Naive thymus-derived CD4-positive, alpha-beta T cell (primary cell): ENCODE data around the gene NACC2. TPM values are rescaled to one million over a fixed set of nuclear protein-coding genes. Genes with fewer than 3 reads are reported as not detected.

ENCODE experiments used
- ATAC-seq: fragments of 150-1000 bp; cut with Tn5 transposase; 2 replicates; pipeline ENCODE4 v1.10.0; 2021; ENCODE audit warnings: mild to moderate bottlenecking, moderate library complexity
- CTCF ChIA-PET: fragments of 350-600 bp; sonication (Branson Sonifier 250); formaldehyde crosslinking; loops from one replicate; lab custom pipeline; 2021; ENCODE audit warnings: antibody characterized with exemption; lab: Charles Lee
- POLR2A ChIA-PET: fragments of 350-600 bp; sonication (Branson Sonifier 250); formaldehyde crosslinking; loops from one replicate; lab custom pipeline; 2021; ENCODE audit warnings: antibody characterized with exemption, inconsistent platforms; lab: Charles Lee
- DNase-seq, 9 donors: peaks; one replicate each; pipeline versions ENCODE4 v3.0.0 to v3.0.0-alpha.2; 2020 to 2022; ENCODE audit warnings: mixed read lengths in 1 of 9
- H3K27ac ChIP-seq: one replicate; pipeline ENCODE4 v1.7.0; 2013; ENCODE audit warnings: mild to moderate bottlenecking, low read depth, low read length, moderate library complexity
- H3K27me3 ChIP-seq, 2 donors: one replicate each; pipeline ENCODE4 v1.7.0; 2013; ENCODE audit warnings: low read length in 2 of 2, mild to moderate bottlenecking in 2 of 2, moderate library complexity in 2 of 2; ENCODE audit not compliant: control insufficient read depth in 2 of 2, insufficient read depth in 2 of 2
- H3K36me3 ChIP-seq, 3 experiments: 1 replicate in 2 of 3; 2 replicates in 1 of 3; pipeline ENCODE4 v1.7.0; 2013; ENCODE audit warnings: low read length in 3 of 3, mild to moderate bottlenecking in 3 of 3, moderate library complexity in 1 of 3; ENCODE audit not compliant: insufficient read depth in 3 of 3, control insufficient read depth in 2 of 3
- H3K4me1 ChIP-seq, 2 donors: one replicate each; pipeline ENCODE4 v1.7.0; 2013; ENCODE audit warnings: low read length in 2 of 2, mild to moderate bottlenecking in 2 of 2, moderate library complexity in 1 of 2; ENCODE audit not compliant: control insufficient read depth in 2 of 2, insufficient read depth in 2 of 2
- H3K4me3 ChIP-seq: 2 replicates; pipeline ENCODE4 v1.7.0; 2013; ENCODE audit warnings: mild to moderate bottlenecking, low read length
- H3K9me3 ChIP-seq, 3 experiments: 1 replicate in 2 of 3; 2 replicates in 1 of 3; pipeline ENCODE4 v1.7.0; 2013; ENCODE audit warnings: low read length in 3 of 3; ENCODE audit not compliant: control insufficient read depth in 2 of 3
- H3K27ac Mint-ChIP-seq, 9 donors: one replicate each; pipeline ENCODE4 v1.8.0; 2020 to 2022; ENCODE audit warnings: mixed read lengths in 9 of 9, mild to moderate bottlenecking in 8 of 9, moderate library complexity in 5 of 9, inconsistent platforms in 2 of 9
- H3K27me3 Mint-ChIP-seq, 5 donors: one replicate each; pipeline ENCODE4 v1.8.0; 2021 to 2022; ENCODE audit warnings: mixed read lengths in 5 of 5, mild to moderate bottlenecking in 1 of 5
- H3K36me3 Mint-ChIP-seq, 5 donors: one replicate each; pipeline ENCODE4 v1.8.0; 2020 to 2022; ENCODE audit warnings: mixed read lengths in 5 of 5, mild to moderate bottlenecking in 3 of 5, inconsistent platforms in 1 of 5
- H3K4me1 Mint-ChIP-seq, 7 donors: one replicate each; pipeline ENCODE4 v1.8.0; 2020 to 2022; ENCODE audit warnings: mixed read lengths in 7 of 7, mild to moderate bottlenecking in 3 of 7, inconsistent platforms in 1 of 7
- H3K4me3 Mint-ChIP-seq, 10 donors: one replicate each; pipeline ENCODE4 v1.8.0; 2020 to 2022; ENCODE audit warnings: mild to moderate bottlenecking in 10 of 10, mixed read lengths in 10 of 10, moderate library complexity in 6 of 10, inconsistent platforms in 2 of 10
- H3K9me3 Mint-ChIP-seq, 11 donors: one replicate each; pipeline ENCODE4 v1.8.0; 2020 to 2022; ENCODE audit warnings: mixed read lengths in 11 of 11, mild to moderate bottlenecking in 4 of 11, inconsistent platforms in 1 of 11, moderate library complexity in 1 of 11
- intact Hi-C, 2 donors: fragments of 100-400 bp; cut with micrococcal nuclease; formaldehyde crosslinking; loops; one replicate each; pipeline ENCODE4 v1.15.1; 2023
- polyA plus RNA-seq, 2 donors: library from polyadenylated mRNA; unstranded; fragments of 300-500 nt; fragmentation: Illumina TruSeq; gene quantifications; one replicate each; pipeline ENCODE4 v1.2.3, GENCODE V29; 2021
- total RNA-seq, 6 experiments: library from RNA in 5 of 6; stranded (reverse) in 5 of 6; gene quantifications; 1 replicate in 5 of 6; 2 replicates in 1 of 6; pipeline ENCODE4 v1.2.3 and lab custom pipeline; 2021 to 2026

The NACC2 gene
- total and polyA plus RNA-seq, 7 experiments from 2014 or later, result 0.92 to 17.7 (median 7.5) TPM

DNA sequence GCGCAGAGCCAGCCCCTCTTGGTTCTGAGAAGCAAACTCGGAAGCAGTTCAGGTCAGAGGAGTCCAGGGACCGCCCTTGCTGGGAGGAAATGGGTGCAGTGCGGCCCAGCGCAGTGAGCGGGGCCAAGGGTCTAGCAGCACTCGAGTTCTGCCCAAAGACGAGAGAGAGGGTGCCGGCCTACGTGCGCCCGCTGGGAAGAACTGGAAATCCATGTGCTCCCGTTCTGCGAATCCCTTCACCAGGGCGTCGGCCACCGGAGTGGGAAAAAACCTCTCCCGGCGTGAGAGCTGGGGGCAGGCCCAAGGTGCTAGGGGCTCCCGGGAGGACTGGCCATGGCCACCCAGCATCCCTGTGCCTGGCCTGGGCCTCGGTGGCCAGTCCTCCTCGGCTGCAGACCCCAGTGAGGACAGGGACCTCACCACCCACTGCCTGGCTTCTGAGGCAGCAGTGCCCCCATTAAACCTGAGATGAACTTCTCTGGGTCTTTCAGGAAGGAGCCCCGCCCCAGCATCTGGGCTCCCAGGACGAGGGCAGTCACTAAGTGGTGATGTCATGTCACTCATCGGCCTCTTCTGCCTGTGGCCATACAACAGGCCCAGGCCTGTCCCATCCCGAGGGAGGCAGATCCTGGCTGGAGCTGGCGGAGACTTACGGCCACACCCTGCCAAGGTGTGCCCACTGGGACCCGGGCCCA, 13.0 kb upstream of the NACC2 start:
- no peaks in the 10 kb centered on the region for H3K27me3 Mint-ChIP-seq
- no peaks in the 10 kb centered on the region for H3K27me3 ChIP-seq
- no peak overlapping the region for H3K4me3 ChIP-seq
- peaks cover 36 to 67% (median 54%) of the 10 kb centered on the region in 7 donors for H3K4me1 Mint-ChIP-seq
- DNase-seq (no peak), ATAC-seq (no peak)
- ChIA-PET CTCF (interaction anchor here (1.5 to 1.7 kb wide), 3 partner anchors 10 to 18 kb away, joined by 3 to 13 read pairs (median 4); no protein-coding TSS in a partner anchor), POLR2A (interaction anchor here (1.1 to 5.6 kb wide), 5 partner anchors 10 to 147 kb away, joined by 4 to 38 read pairs (median 7); partner anchors contain the start of genes NACC2, TMEM250 and UBAC1)
- peak overlapping the region; percentile 85 to 94 (median 90) for H3K27ac Mint-ChIP-seq
- H3K36me3 Mint-ChIP-seq, result peaks cover 0 to under 1% (median 0%) of the 10 kb centered on the region in 5 donors
- peak overlapping the region; percentile 82 for H3K27ac ChIP-seq
- H3K4me3 Mint-ChIP-seq, result peak overlapping the region; percentile 74 to 91 (median 86)
- H3K9me3 Mint-ChIP-seq, result no peaks in the 10 kb centered on the region
- intact Hi-C loops, result loop anchor here (2.0 to 5.0 kb wide), 6 partner anchors 15 to 255 kb away; partner anchors contain the start of genes QSOX2 (in 2 of the 2), CAMSAP1 (in 1 of the 2) and DNLZ (in 1 of the 2)
- no peaks in the 10 kb centered on the region for H3K36me3 ChIP-seq
- no peaks in the 10 kb centered on the region for H3K9me3 ChIP-seq
- H3K4me1 ChIP-seq, result peaks cover 53 to 63% of the 10 kb centered on the region in 2 donors

DNA sequence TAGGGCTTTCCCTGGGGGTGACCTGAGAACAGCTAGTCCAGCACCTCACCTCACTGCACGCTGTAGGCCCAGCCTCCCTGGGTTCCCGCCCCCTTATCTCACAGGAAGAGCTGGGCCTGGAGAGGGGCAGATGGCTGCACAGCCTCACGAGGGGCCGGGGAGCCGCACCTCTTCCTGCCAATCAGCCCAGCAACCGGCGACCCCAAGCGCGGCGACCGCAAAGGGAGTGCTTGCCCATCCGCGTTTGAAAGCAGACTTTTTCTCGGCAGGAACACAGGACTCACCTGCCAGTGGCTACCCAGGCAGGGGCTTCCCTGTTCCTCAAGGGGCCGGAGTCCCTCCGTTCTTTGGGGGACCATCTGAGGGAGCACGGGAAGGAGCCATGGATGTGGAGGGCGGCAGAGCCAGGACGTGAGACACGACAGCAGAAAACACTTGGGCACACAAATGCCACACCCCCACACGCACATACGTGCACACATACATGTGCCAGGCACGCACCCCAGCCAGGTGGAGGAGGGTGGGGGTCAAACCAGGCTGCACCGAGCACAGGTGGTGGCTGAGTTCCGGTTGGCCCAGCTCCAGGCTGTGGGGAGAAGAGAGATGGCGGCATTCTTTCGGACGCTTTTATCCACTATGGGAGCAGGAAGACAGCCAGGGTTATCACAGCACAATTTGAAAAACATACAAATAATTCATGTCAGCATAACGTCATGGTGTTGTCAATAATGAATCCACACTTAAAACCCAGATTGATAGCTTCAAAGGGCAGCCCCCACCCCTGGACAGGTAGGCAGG, 12.3 kb upstream of the NACC2 start:
- Histone ChIP-seq H3K9me3 (no peaks in the 10 kb centered on the region), H3K36me3 (no peaks in the 10 kb centered on the region), H3K4me3 (peak overlapping the region; percentile 46), H3K4me1 (peaks cover 48 to 55% of the 10 kb centered on the region in 2 donors), H3K27ac (peak overlapping the region; percentile 82), H3K27me3 (no peaks in the 10 kb centered on the region)
- no peaks in the 10 kb centered on the region for H3K27me3 Mint-ChIP-seq
- no peaks in the 10 kb centered on the region for H3K36me3 Mint-ChIP-seq
- DNase-seq (peak in 6 of 9 donors; percentile 38 to 53 (median 46)), ATAC-seq (peak; percentile 29)
- ChIA-PET CTCF (interaction anchor here (1.5 kb wide), 2 partner anchors 10 to 13 kb away, joined by 3 to 4 read pairs; no protein-coding TSS in a partner anchor), POLR2A (interaction anchor here (1.0 to 5.6 kb wide), 6 partner anchors 10 to 146 kb away, joined by 4 to 38 read pairs (median 16); partner anchors contain the start of genes NACC2, TMEM250 and UBAC1)
- peaks cover 34 to 62% (median 47%) of the 10 kb centered on the region in 7 donors for H3K4me1 Mint-ChIP-seq
- peak overlapping the region; percentile 66 to 88 (median 78) for H3K4me3 Mint-ChIP-seq
- intact Hi-C loops, result loop anchor here in 1 of 2 donors (5.0 kb wide), 2 partner anchors 140 to 160 kb away; partner anchors contain the start of gene QSOX2
- peak overlapping the region; percentile 85 to 94 (median 90) for H3K27ac Mint-ChIP-seq
- no peaks in the 10 kb centered on the region for H3K9me3 Mint-ChIP-seq

- H3K27me3 ChIP-seq, result no peaks in the 10 kb centered on the region
- peak overlapping the region in 6 of 10 donors; percentile 29 to 84 (median 40) for H3K4me3 Mint-ChIP-seq
- ATAC-seq, result no peak
- H3K9me3 Mint-ChIP-seq, result no peaks in the 10 kb centered on the region
- CTCF ChIA-PET, result interaction anchor here (1.0 kb wide), 1 partner anchor 9 kb away, joined by 3 read pairs; no protein-coding TSS in a partner anchor
- intact Hi-C loops, result loop anchor here in 1 of 2 donors (5.0 kb wide), 2 partner anchors 142 to 162 kb away; partner anchors contain the start of gene QSOX2
- no peak overlapping the region for H3K4me3 ChIP-seq
- DNase-seq, result no peak
- POLR2A ChIA-PET, result interaction anchor here (0.6 to 2.4 kb wide), 2 partner anchors 10 to 150 kb away, joined by 3 to 24 read pairs; partner anchors contain the start of gene NACC2
- peak overlapping the region in 6 of 9 donors; percentile 20 to 90 (median 46) for H3K27ac Mint-ChIP-seq
- H3K27ac ChIP-seq, result no peak overlapping the region
- no peaks in the 10 kb centered on the region for H3K36me3 Mint-ChIP-seq
- H3K27me3 Mint-ChIP-seq, result no peaks in the 10 kb centered on the region
- peaks cover 38% of the 10 kb centered on the region in 2 donors for H3K4me1 ChIP-seq
- no peaks in the 10 kb centered on the region for H3K36me3 ChIP-seq
- H3K4me1 Mint-ChIP-seq, result peaks cover 21 to 44% (median 37%) of the 10 kb centered on the region in 7 donors
- H3K9me3 ChIP-seq, result no peaks in the 10 kb centered on the region
These were observed 10.5 kb upstream of the NACC2 start for GRCh38 chr9:136105398-136106135.

- no peak for ATAC-seq
- Mint-ChIP-seq H3K36me3 (no peaks in the 10 kb centered on the region), H3K4me3 (peak overlapping the region in 1 of 10 donors; percentile 30), H3K27me3 (no peaks in the 10 kb centered on the region), H3K9me3 (no peaks in the 10 kb centered on the region), H3K4me1 (peaks cover 16 to 38% (median 31%) of the 10 kb centered on the region in 7 donors), H3K27ac (peak overlapping the region in 1 of 9 donors; percentile 55)
- Histone ChIP-seq H3K9me3 (no peaks in the 10 kb centered on the region), H3K4me3 (no peak overlapping the region), H3K27ac (no peak overlapping the region), H3K4me1 (peaks cover 31 to 33% of the 10 kb centered on the region in 2 donors), H3K36me3 (no peaks in the 10 kb centered on the region), H3K27me3 (no peaks in the 10 kb centered on the region)
- CTCF ChIA-PET, result no interaction called here
- intact Hi-C loops, result loop anchor here in 1 of 2 donors (5.0 kb wide), 2 partner anchors 142 to 162 kb away; partner anchors contain the start of gene QSOX2
- POLR2A ChIA-PET, result no interaction called here
- no peak for DNase-seq
These were observed 9.8 kb upstream of the NACC2 start for GRCh38 chr9:136104916-136105315.

DNA sequence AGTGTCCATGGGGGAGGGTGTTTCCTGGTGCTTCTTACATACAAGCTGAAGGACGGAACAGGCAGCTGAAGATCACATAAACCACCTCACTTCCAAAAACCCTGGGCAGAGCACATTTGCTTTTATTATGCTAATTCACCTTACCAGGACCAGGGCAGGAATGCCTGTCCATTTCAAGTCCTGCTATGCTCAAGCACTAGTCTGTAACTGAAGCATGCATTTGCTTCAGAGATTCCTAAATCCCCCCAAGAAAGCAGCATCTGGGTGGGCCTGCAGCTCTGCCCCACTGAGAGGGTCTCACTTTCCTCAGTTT, 9.4 kb upstream of the NACC2 start:
- CTCF ChIA-PET, result no interaction called here
- H3K9me3 ChIP-seq, result no peaks in the 10 kb centered on the region
- DNase-seq, result no peak
- H3K27ac ChIP-seq, result no peak overlapping the region
- no peak overlapping the region for H3K4me3 ChIP-seq
- Mint-ChIP-seq H3K4me3 (no peak overlapping the region), H3K27ac (no peak overlapping the region), H3K36me3 (no peaks in the 10 kb centered on the region), H3K27me3 (no peaks in the 10 kb centered on the region), H3K9me3 (no peaks in the 10 kb centered on the region), H3K4me1 (peaks cover 16 to 36% (median 31%) of the 10 kb centered on the region in 7 donors)
- H3K27me3 ChIP-seq, result no peaks in the 10 kb centered on the region
- intact Hi-C loops, result no loop called here
- POLR2A ChIA-PET, result no interaction called here
- H3K4me1 ChIP-seq, result peaks cover 30 to 33% of the 10 kb centered on the region in 2 donors
- H3K36me3 ChIP-seq, result no peaks in the 10 kb centered on the region
- ATAC-seq, result no peak
